ENCODE data around the gene ZNF630. TPM values are rescaled to one million over a fixed set of nuclear protein-coding genes. Genes with fewer than 3 reads are reported as not detected.

The ZNF630 gene
- total and polyA plus RNA-seq, 10 of the 15 experiments (the other 5 are each of a cell fraction or from before 2014, with no cell fraction given) = 0.96 to 1.9 (median 1.2) TPM

- TF ChIP-seq KLF5 (IDR thresholded peaks at IDR 0.05; ENCODE audit: partially characterized antibody) (no peak), CREB1 (IDR thresholded peaks at IDR 0.05; ENCODE audit: low read depth) (peak; percentile 61; the same call in 1 of the 2 replicates), SREBF1 (IDR thresholded peaks at IDR 0.05; ENCODE audit: low read length) (no peak), IRF5 (IDR thresholded peaks at IDR 0.05; ENCODE audit: borderline replicate concordance) (no peak), E4F1 (IDR thresholded peaks at IDR 0.05; ENCODE audit: borderline replicate concordance, partially characterized antibody) (peak; percentile 32), IRF3 (IDR thresholded peaks at IDR 0.05) (no peak), BHLHE40 (IDR thresholded peaks at IDR 0.05; ENCODE audit: borderline replicate concordance in 1 of 2, low read depth in 2 of 2, low read length in 1 of 2) (no peak), CBX3 (IDR thresholded peaks at IDR 0.05; ENCODE audit: borderline replicate concordance, low read depth) (no peak), SUPT20H (IDR thresholded peaks at IDR 0.05; ENCODE audit: borderline replicate concordance, control insufficient read depth, low read depth, low read length) (no peak), SMAD5 (IDR thresholded peaks at IDR 0.05; ENCODE audit: low read depth) (0 out of 2 replicates have a peak, but pooled peaks have one; percentile 54), CBFB (IDR thresholded peaks at IDR 0.05; ENCODE audit: low read depth) (no peak), SRF (IDR thresholded peaks at IDR 0.05; ENCODE audit: low read depth in 2 of 2, low read length in 2 of 2) (no peak), TAF1 (IDR thresholded peaks at IDR 0.05; ENCODE audit: borderline replicate concordance, low read depth, low read length) (peak; percentile 61; the same call in 1 of the 2 replicates), TCF7 (IDR thresholded peaks at IDR 0.05; ENCODE audit: borderline replicate concordance) (no peak), HDAC2 (IDR thresholded peaks at IDR 0.05) (no peak)
- TF ChIP-seq, protein P1, sequence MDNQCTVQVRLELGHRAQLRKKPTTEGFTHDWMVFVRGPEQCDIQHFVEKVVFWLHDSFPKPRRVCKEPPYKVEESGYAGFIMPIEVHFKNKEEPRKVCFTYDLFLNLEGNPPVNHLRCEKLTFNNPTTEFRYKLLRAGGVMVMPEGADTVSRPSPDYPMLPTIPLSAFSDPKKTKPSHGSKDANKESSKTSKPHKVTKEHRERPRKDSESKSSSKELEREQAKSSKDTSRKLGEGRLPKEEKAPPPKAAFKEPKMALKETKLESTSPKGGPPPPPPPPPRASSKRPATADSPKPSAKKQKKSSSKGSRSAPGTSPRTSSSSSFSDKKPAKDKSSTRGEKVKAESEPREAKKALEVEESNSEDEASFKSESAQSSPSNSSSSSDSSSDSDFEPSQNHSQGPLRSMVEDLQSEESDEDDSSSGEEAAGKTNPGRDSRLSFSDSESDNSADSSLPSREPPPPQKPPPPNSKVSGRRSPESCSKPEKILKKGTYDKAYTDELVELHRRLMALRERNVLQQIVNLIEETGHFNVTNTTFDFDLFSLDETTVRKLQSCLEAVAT (IDR thresholded peaks at IDR 0.05) = no peak
- TF ChIP-seq, protein P2, sequence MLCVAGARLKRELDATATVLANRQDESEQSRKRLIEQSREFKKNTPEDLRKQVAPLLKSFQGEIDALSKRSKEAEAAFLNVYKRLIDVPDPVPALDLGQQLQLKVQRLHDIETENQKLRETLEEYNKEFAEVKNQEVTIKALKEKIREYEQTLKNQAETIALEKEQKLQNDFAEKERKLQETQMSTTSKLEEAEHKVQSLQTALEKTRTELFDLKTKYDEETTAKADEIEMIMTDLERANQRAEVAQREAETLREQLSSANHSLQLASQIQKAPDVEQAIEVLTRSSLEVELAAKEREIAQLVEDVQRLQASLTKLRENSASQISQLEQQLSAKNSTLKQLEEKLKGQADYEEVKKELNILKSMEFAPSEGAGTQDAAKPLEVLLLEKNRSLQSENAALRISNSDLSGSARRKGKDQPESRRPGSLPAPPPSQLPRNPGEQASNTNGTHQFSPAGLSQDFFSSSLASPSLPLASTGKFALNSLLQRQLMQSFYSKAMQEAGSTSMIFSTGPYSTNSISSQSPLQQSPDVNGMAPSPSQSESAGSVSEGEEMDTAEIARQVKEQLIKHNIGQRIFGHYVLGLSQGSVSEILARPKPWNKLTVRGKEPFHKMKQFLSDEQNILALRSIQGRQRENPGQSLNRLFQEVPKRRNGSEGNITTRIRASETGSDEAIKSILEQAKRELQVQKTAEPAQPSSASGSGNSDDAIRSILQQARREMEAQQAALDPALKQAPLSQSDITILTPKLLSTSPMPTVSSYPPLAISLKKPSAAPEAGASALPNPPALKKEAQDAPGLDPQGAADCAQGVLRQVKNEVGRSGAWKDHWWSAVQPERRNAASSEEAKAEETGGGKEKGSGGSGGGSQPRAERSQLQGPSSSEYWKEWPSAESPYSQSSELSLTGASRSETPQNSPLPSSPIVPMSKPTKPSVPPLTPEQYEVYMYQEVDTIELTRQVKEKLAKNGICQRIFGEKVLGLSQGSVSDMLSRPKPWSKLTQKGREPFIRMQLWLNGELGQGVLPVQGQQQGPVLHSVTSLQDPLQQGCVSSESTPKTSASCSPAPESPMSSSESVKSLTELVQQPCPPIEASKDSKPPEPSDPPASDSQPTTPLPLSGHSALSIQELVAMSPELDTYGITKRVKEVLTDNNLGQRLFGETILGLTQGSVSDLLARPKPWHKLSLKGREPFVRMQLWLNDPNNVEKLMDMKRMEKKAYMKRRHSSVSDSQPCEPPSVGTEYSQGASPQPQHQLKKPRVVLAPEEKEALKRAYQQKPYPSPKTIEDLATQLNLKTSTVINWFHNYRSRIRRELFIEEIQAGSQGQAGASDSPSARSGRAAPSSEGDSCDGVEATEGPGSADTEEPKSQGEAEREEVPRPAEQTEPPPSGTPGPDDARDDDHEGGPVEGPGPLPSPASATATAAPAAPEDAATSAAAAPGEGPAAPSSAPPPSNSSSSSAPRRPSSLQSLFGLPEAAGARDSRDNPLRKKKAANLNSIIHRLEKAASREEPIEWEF (IDR thresholded peaks at IDR 0.05; ENCODE audit: insufficient replicate concordance, low read depth, low read length) = no peak
Observed at GRCh38 chrX:48071064-48071985, at the start of gene ZNF630 (continued).
